HT-29 (cell line): ENCODE results near the gene PTRHD1. TPM values are rescaled to one million over a fixed set of nuclear protein-coding genes. Genes with fewer than 3 reads are reported as not detected.

ENCODE experiments used
- DNase-seq: peaks from one replicate; pipeline ENCODE4 v3.0.0-alpha.2; 2015; ENCODE audit warnings: low spot score
- total RNA-seq: library from RNA; depleted of rRNA; stranded (reverse); fragments of >200 nt; shearing (Covaris generic); gene quantifications from 2 replicates; pipeline ENCODE4 v1.2.3, GENCODE V29; 2014; rRNA removed

Gene PTRHD1
- total RNA-seq, 1 experiment from 2014 or later, result 57.9 TPM

GRCh38 chr2:24756789-24757188, 36.4 kb downstream of the PTRHD1 start:
- DNase-seq, result no peak

GRCh38 chr2:24754985-24755705, 38.0 kb downstream of the PTRHD1 start:
- no peak for DNase-seq

- DNase-seq, result no peak
Measured at GRCh38 chr2:24749069-24749691, 44.0 kb downstream of the PTRHD1 start.

- no peak for DNase-seq
Measured at GRCh38 chr2:24747299-24747698, 45.9 kb downstream of the PTRHD1 start.

GRCh38 chr2:24745825-24746224, 47.4 kb downstream of the PTRHD1 start:
- DNase-seq, result no peak

- no peak for DNase-seq
Measured at GRCh38 chr2:24744356-24744755, 48.8 kb downstream of the PTRHD1 start.

GRCh38 chr2:24743924-24744323, 49.3 kb downstream of the PTRHD1 start:
- no peak for DNase-seq

GRCh38 chr2:24742730-24743129, 50.5 kb downstream of the PTRHD1 start:
- no peak for DNase-seq

- DNase-seq, result no peak
Measured at GRCh38 chr2:24740142-24740541, 53.0 kb downstream of the PTRHD1 start.

Other genes starting within 250 kb of the PTRHD1 start
- 24.2 and 30.8 TPM in 2 replicates for gene CENPO, start within 50 bp of the PTRHD1 start, total RNA-seq
- 78.1 and 80.7 TPM in 2 replicates for gene ADCY3, start 126.8 kb upstream of the PTRHD1 start, total RNA-seq
- gene DNAJC27, start 178.6 kb upstream of the PTRHD1 start, total RNA-seq, result 0.89 and 0.92 TPM in 2 replicates
- gene EFR3B, start 248.7 kb upstream of the PTRHD1 start, total RNA-seq, result 0.05 and 0.21 TPM in 2 replicates